ENCODE data around the gene GRM4.

GRM4 gene

GRCh38 chr6:34104628-34105027, 41.3 kb downstream of the GRM4 start:
- DNase-seq (ENCODE audit: low read depth, low spot score): no peak
- H3K36me3 ChIP-seq (ENCODE audit: insufficient read depth, insufficient read length, low read length): no peaks in the 10 kb centered on the region
- H3K27me3 ChIP-seq (ENCODE audit: insufficient read depth, insufficient read length): no peaks in the 10 kb centered on the region
- H3K9me3 ChIP-seq (ENCODE audit: insufficient read depth, low read length): no peaks in the 10 kb centered on the region
- H3K9ac ChIP-seq (ENCODE audit: insufficient read length, low read depth): no peak overlapping the region
- H3K4me3 ChIP-seq (ENCODE audit: insufficient read length, low read depth): no peak overlapping the region
- TF ChIP-seq ZNF274 (IDR thresholded peaks at IDR 0.05; ENCODE audit: low read depth, low read length): no peak
- H3K4me1 ChIP-seq (ENCODE audit: insufficient read depth, insufficient read length): no peaks in the 10 kb centered on the region

GRCh38 chr6:34104186-34104585, 41.7 kb downstream of the GRM4 start:
- Histone ChIP-seq H3K27me3 (ENCODE audit: insufficient read depth, insufficient read length) (no peaks in the 10 kb centered on the region), H3K4me1 (ENCODE audit: insufficient read depth, insufficient read length) (peaks cover under 1% of the 10 kb centered on the region), H3K36me3 (ENCODE audit: insufficient read depth, insufficient read length, low read length) (no peaks in the 10 kb centered on the region), H3K4me3 (ENCODE audit: insufficient read length, low read depth) (no peak overlapping the region), H3K9me3 (ENCODE audit: insufficient read depth, low read length) (no peaks in the 10 kb centered on the region), H3K9ac (ENCODE audit: insufficient read length, low read depth) (no peak overlapping the region)
- no peak for DNase-seq (ENCODE audit: low read depth, low spot score)
- no peak for TF ChIP-seq SUZ12 (IDR thresholded peaks at IDR 0.05; ENCODE audit: extremely low read depth, insufficient read depth, insufficient read length)
- TF ChIP-seq YY1 (IDR thresholded peaks at IDR 0.05; ENCODE audit: insufficient read depth, insufficient read length): no peak
- no peak for TF ChIP-seq ZNF274 (IDR thresholded peaks at IDR 0.05; ENCODE audit: low read depth, low read length)

- Histone ChIP-seq H3K9ac (ENCODE audit: insufficient read length, low read depth) (no peak overlapping the region), H3K36me3 (ENCODE audit: insufficient read depth, insufficient read length, low read length) (no peaks in the 10 kb centered on the region), H3K4me1 (ENCODE audit: insufficient read depth, insufficient read length) (peaks cover 4% of the 10 kb centered on the region), H3K9me3 (ENCODE audit: insufficient read depth, low read length) (no peaks in the 10 kb centered on the region), H3K27me3 (ENCODE audit: insufficient read depth, insufficient read length) (no peaks in the 10 kb centered on the region), H3K4me3 (ENCODE audit: insufficient read length, low read depth) (no peak overlapping the region)
- TF ChIP-seq SUZ12 (IDR thresholded peaks at IDR 0.05; ENCODE audit: extremely low read depth, insufficient read depth, insufficient read length) (no peak), ZNF274 (IDR thresholded peaks at IDR 0.05; ENCODE audit: low read depth, low read length) (no peak), YY1 (IDR thresholded peaks at IDR 0.05; ENCODE audit: insufficient read depth, insufficient read length) (no peak)
- DNase-seq (ENCODE audit: low read depth, low spot score): no peak
Observed at GRCh38 chr6:34103321-34103720, 42.6 kb downstream of the GRM4 start.

GRCh38 chr6:34102696-34103095, 43.2 kb downstream of the GRM4 start:
- Histone ChIP-seq H3K36me3 (ENCODE audit: insufficient read depth, insufficient read length, low read length) (no peaks in the 10 kb centered on the region), H3K27me3 (ENCODE audit: insufficient read depth, insufficient read length) (no peaks in the 10 kb centered on the region), H3K4me1 (ENCODE audit: insufficient read depth, insufficient read length) (peaks cover 5% of the 10 kb centered on the region), H3K9ac (ENCODE audit: insufficient read length, low read depth) (peak overlapping the region; percentile 21), H3K9me3 (ENCODE audit: insufficient read depth, low read length) (no peaks in the 10 kb centered on the region), H3K4me3 (ENCODE audit: insufficient read length, low read depth) (no peak overlapping the region)
- DNase-seq (ENCODE audit: low read depth, low spot score): no peak
- TF ChIP-seq SUZ12 (IDR thresholded peaks at IDR 0.05; ENCODE audit: extremely low read depth, insufficient read depth, insufficient read length) (no peak), YY1 (IDR thresholded peaks at IDR 0.05; ENCODE audit: insufficient read depth, insufficient read length) (no peak), ZNF274 (IDR thresholded peaks at IDR 0.05; ENCODE audit: low read depth, low read length) (no peak)

- TF ChIP-seq SUZ12 (IDR thresholded peaks at IDR 0.05; ENCODE audit: extremely low read depth, insufficient read depth, insufficient read length): no peak
- no peak for TF ChIP-seq YY1 (IDR thresholded peaks at IDR 0.05; ENCODE audit: insufficient read depth, insufficient read length)
- TF ChIP-seq ZNF274 (IDR thresholded peaks at IDR 0.05; ENCODE audit: low read depth, low read length): no peak
- H3K9me3 ChIP-seq (ENCODE audit: insufficient read depth, low read length): no peaks in the 10 kb centered on the region
- no peaks in the 10 kb centered on the region for H3K27me3 ChIP-seq (ENCODE audit: insufficient read depth, insufficient read length)
- H3K36me3 ChIP-seq (ENCODE audit: insufficient read depth, insufficient read length, low read length): no peaks in the 10 kb centered on the region
- no peak overlapping the region for H3K4me3 ChIP-seq (ENCODE audit: insufficient read length, low read depth)
- H3K9ac ChIP-seq (ENCODE audit: insufficient read length, low read depth): no peak overlapping the region
- peaks cover 11% of the 10 kb centered on the region for H3K4me1 ChIP-seq (ENCODE audit: insufficient read depth, insufficient read length)
- DNase-seq (ENCODE audit: low read depth, low spot score): no peak
Observed at GRCh38 chr6:34102099-34102656, 43.7 kb downstream of the GRM4 start.

- DNase-seq (ENCODE audit: low read depth, low spot score): no peak
- H3K36me3 ChIP-seq (ENCODE audit: insufficient read depth, insufficient read length, low read length): no peaks in the 10 kb centered on the region
- peaks cover 23% of the 10 kb centered on the region for H3K4me1 ChIP-seq (ENCODE audit: insufficient read depth, insufficient read length)
- H3K4me3 ChIP-seq (ENCODE audit: insufficient read length, low read depth): no peak overlapping the region
- no peaks in the 10 kb centered on the region for H3K27me3 ChIP-seq (ENCODE audit: insufficient read depth, insufficient read length)
- TF ChIP-seq ZNF274 (IDR thresholded peaks at IDR 0.05; ENCODE audit: low read depth, low read length) (no peak), YY1 (IDR thresholded peaks at IDR 0.05; ENCODE audit: insufficient read depth, insufficient read length) (no peak), SUZ12 (IDR thresholded peaks at IDR 0.05; ENCODE audit: extremely low read depth, insufficient read depth, insufficient read length) (no peak)
- H3K9me3 ChIP-seq (ENCODE audit: insufficient read depth, low read length): no peaks in the 10 kb centered on the region
- H3K9ac ChIP-seq (ENCODE audit: insufficient read length, low read depth): no peak overlapping the region
Observed at GRCh38 chr6:34100788-34101187, 45.1 kb downstream of the GRM4 start.

GRCh38 chr6:34099878-34100277, 46.0 kb downstream of the GRM4 start:
- no peak for DNase-seq (ENCODE audit: low read depth, low spot score)
- H3K9ac ChIP-seq (ENCODE audit: insufficient read length, low read depth): no peak overlapping the region
- no peaks in the 10 kb centered on the region for H3K27me3 ChIP-seq (ENCODE audit: insufficient read depth, insufficient read length)
- no peaks in the 10 kb centered on the region for H3K9me3 ChIP-seq (ENCODE audit: insufficient read depth, low read length)
- peaks cover 28% of the 10 kb centered on the region for H3K4me1 ChIP-seq (ENCODE audit: insufficient read depth, insufficient read length)
- no peak for TF ChIP-seq SUZ12 (IDR thresholded peaks at IDR 0.05; ENCODE audit: extremely low read depth, insufficient read depth, insufficient read length)
- no peak for TF ChIP-seq ZNF274 (IDR thresholded peaks at IDR 0.05; ENCODE audit: low read depth, low read length)
- TF ChIP-seq YY1 (IDR thresholded peaks at IDR 0.05; ENCODE audit: insufficient read depth, insufficient read length): no peak
- no peaks in the 10 kb centered on the region for H3K36me3 ChIP-seq (ENCODE audit: insufficient read depth, insufficient read length, low read length)
- H3K4me3 ChIP-seq (ENCODE audit: insufficient read length, low read depth): no peak overlapping the region
